Stimulated activated CD8-positive, alpha-beta memory T cell treated with anti-CD3 and anti-CD28 coated beads, Interleukin-4, amount 100 ng/mL, for 1 hour (primary cell): ENCODE measurements around the gene ACTL10.
"Not testable (repeated sequence)": the region's sequence is repeated elsewhere in the genome, so short reads cannot be mapped to it uniquely, and the experiment has no call there.

Source experiments
- DNase-seq, 2 donors: peaks; one replicate each; pipeline ENCODE4 v3.0.0-alpha.2; 2020; ENCODE audit warnings: low read depth in 2 of 2, low spot score in 1 of 2

ACTL10 gene

DNA sequence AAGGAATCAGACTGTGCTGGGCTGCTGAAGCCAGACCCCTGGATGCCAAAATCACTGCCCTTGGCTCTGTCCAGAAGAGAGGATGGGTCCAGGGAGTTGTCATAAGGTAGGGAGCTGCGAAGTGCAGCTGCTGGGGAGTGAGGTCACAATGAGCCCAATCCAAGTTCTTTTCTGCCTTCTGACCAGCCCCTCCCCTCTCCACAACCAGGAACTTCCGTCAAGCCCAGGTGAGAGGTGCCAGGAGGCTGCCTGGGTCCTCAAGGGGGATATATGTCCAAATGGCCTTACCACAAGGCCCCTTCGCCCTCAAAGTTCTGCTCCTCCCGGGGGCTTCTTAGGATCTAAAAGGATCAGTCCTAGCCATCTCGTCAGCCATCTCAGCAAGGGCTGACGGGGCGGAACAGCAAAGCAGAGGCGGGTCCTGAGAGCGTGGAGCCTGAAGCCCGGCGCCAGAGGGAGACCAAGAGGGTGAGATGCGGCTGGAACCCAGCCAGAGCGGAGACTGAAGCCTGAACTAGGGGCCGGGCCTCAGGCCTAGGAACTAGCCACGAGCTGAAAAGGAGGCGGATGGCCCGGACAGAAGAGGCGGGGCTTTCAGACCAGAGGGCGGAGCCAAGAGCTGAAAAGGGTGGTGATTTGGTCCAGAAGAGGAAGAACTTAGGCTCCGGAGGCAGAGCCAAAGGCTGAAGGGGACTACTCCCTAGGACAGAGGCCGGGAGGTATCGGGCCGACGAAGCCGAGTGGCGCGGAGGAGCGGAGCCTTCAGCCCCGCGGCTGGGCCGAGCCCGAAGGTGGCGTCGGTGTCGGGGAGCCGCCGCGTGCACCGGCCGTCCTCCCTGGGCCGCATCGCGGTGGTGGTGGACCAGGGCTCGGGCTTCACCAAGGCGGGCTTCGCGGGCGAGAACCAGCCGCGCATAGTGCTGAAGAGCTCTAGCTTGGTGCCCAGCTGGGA, at the start of gene ACTL10:
Gene ACTL10, plus strand, starts transcription at position 651 of the 952 bp plus-strand sequence. CDS start 555 bp downstream, outside the sequence.
- DNase-seq = peak; percentile 58 to 63

DNA sequence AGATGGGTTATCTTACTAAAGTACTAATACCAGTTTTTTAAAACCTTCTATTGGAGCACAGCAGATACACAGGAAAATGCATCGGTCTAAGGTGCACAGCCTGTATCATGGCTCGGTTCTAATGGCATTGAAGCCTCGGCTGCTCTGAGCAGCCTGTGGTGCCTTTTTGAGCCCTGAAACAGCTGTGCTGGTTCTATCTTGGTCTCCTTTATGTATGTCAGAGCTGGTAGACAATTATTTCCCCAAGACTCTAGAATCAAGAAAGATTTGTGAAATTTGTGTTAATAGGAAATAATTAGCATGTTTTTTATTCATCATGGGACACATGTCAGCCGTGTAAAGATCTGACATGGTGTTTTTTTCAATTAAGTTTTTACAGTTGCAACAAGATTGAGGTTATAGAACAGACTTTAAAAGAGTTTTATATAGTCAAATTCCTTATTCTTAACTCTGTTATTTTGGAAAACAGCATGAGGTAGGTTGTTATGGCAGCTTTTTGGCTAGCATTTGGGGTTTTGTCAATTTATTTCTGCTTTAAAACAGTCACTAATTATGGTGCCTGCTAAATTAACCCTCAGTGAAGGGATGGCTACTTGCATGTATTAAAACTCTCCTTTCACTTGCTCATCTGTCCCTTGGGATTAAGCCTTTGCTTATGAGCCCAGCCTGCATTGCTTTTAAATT, 44.9 kb upstream of the ACTL10 start:
- no peak for DNase-seq

DNA sequence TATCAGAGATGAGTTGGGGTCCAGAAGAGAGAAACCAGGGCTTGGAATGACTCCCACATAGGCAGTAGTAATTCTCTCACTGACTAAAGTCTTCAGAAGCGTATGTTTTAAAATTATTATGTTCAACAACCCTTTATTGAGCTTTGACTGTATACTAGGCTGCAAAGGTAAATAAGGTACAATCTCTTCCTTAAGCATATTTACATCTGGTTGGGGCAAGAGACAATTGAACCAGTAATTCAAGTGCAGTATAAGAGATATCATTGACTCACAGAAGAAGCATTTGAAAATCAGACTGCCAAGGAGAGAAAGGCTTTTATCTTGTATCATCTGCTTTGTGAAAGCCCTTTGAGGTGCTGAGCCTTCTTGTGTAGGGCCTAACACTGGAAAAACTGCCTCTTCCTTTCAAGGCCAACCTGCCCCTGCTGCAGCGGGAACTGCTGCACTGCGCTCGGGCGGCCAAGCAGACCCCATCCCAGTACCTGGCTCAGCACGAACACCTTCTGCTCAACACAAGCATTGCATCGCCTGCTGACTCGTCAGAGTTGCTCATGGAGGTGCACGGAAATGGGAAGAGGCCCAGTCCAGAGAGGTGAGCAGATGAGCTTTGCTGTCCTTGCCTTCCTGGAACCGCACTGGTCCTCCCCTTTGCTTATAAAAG, 43.9 kb upstream of the ACTL10 start:
- DNase-seq = no peak

DNA sequence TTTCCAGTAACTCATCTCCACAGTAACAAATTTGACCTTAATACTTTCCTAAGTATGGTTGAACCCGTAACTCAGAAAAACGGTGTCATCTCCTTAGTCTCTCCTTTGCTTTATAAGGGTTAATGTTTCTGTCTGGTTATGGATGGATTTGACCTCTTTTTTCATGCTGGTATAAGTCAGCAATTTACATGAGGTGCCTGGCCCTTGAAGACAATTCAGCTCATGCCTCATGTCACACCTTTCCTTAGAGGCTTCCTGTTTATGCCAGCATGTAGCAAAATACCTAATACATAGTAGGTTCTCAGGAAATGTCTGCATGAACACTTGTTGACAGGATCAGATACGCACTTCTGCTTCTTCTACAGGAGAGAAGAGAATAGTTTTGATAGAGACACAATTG, 42.3 kb upstream of the ACTL10 start:
- DNase-seq = no peak

DNA sequence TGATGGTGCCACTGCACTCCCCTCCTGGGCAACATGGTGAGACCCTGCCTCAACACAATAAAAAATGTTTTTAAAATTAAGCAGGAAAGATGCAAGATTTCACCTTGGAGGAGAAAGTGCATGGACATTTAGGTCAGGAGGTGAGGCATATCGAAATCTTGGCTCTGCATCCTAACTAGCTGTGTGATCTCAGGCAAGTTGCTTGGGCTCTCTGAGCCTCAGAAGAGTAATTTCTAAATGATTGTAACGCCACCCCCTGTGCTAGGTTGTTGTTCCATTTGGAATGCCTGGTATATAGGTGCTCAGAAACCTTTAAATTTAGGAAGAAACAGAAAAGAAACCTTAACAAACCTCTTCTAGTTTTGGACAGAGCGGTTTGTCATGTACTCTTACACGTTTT, 40.6 kb upstream of the ACTL10 start:
- no peak for DNase-seq

DNA sequence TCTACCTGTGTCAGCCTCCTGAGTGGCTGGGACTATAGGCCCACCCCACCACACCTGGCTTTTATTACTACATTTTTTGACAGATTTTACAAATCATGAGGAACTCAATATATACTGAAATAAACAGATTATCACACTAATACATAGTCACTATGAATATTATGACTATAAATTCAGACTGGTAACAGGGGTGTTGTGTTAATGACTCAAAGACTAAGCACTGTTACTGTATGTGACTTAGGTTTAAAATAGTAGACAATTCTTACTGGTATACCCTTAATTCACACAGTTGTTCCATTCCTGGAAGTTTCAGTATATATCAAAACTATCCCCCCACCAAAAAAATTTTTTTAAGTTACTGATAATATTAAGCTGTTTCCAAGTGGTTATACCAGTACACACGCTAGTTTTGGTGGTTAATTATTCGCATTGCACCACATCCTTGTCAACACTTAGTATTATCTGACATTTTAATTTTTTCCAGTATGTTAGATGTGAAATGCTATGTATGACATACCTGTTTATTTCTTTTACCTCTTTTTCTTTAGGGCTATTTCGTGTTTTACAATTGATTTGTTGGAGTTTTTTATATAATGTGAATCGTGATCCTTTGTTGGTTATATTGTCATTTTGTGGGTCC, 39.0 kb upstream of the ACTL10 start:
- no peak for DNase-seq

DNA sequence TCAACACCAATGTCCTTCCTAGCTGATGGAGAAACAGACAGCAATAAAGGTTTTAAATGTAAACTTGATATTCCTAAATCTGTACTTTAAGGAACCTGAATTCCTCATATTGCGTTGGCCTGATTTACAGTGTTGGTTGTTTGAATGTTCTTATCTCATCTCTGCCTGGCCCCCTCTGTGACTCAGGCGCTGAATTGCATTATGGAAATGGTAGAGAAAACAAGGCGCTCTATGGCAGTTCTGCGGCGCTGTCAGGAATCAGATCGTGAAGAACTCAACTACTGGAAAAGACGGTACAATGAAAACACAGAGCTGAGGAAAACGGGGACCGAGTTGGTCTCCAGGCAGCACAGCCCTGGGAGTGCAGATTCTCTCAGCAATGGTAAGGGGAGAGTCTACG, 37.2 kb upstream of the ACTL10 start:
- DNase-seq = no peak

DNA sequence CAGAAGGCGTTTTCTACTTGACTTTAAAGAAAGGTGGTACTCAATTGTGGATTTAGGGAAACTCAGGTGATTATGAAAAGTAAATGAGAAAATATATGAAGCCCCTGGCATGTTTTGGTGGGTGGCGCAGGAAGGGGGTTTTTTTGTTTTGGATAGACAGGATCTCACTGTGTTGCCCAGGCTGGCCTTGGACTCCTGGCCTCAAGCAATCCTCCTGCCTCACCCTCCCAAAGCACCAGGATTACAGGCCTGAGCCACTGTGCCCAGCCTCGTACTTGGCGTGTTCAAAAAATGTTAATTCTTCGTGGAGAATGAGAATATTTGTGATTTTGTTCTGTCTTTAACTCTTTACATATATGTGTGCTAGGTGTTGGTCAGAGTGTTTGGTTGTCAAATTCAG, 36.8 kb upstream of the ACTL10 start:
- DNase-seq = no peak

DNA sequence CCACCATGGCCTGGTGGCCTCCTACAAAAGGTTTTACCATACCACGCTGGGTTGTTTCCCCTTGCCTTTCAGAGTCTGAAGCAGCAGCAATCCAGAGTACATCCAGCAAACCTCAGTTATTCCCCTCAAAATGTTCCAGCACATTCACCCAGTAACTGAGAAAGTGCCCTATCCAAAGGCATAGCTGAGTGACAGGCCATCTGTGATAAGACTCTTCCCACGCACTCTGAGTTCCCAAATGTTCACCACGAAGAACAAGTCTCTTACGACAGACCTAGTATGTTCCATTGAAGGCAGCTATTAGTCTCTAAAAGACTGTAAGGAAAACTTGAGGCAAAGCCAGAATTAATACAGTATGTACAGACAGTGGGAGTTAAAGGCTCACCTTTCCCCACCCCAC, 36.2 kb upstream of the ACTL10 start:
- no peak for DNase-seq

DNA sequence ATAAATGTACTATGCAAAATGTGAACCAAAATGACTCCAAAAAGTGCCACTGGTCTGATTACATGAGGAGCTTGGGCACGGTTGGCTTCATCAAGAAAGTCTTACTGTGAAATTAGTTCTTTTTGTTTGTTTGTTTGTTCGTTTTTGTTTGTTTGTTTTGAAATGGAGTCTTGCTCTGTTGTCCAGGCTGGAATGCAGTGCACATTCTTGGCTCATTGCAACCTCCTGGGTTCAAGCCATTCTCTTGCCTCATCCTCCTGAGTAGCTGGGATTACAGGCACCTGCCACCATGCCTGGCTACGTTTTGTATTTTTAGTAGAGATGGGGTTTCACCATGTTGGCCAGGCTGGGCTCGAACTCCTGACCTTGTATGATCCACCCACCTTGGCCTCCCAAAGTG, 34.8 kb upstream of the ACTL10 start:
- not testable (repeated sequence) for DNase-seq

DNA sequence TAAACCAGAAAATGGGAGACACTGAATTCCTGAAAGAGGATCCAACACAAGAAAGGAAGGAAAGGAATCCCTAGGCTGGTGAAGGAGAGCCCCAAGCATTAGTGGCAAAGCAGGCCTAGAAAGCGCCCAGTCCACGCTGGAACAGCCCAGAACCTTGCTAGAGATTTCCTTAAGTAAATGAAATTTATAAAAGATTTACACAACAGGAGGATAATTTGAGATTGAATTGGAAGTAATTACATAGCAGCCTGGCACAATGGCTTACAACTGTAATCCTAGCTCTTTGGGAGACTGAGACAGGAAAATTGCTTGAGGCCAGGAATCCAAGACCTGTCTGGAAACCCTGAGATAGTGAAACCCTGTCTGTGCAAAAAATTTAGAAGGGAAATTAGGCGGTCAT, 31.4 kb upstream of the ACTL10 start:
- no peak for DNase-seq

DNA sequence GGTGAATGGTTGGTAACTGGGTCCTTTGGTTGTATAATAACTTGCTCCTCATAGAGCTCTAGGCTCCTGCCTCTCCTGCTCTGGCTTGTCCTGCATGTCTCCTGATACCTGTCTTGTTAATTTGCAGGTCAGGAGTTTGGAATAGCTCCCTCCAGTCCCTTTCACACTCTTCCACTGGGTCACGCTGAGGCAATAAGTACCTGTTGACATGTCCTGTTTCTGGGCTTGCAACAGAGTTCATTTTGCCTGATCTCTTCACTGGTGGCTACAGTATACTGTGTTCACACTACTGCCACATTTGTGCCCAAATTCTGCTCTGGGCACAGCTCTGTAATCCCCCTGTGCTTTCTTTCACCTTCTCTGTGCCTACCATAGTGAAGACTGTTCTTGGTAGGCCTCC, 30.0 kb upstream of the ACTL10 start:
- no peak for DNase-seq

DNA sequence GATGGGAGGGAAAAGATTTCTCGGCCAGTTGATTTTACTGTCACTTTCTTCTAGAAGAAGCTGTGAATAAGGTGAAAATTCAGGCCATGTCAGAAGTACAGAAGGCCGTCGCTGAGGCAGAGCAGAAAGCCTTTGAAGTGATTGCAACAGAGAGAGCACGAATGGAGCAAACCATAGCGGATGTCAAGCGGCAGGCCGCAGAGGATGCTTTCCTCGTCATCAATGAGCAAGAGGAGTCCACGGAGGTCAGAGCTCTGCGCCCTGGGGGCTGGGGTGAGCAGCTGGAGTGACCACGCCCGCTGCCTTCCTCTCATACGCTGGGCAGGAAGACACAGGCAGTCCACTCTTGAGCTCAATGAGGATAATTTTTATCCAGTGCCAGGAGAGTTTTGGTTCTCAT, 26.5 kb upstream of the ACTL10 start:
- no peak for DNase-seq

DNA sequence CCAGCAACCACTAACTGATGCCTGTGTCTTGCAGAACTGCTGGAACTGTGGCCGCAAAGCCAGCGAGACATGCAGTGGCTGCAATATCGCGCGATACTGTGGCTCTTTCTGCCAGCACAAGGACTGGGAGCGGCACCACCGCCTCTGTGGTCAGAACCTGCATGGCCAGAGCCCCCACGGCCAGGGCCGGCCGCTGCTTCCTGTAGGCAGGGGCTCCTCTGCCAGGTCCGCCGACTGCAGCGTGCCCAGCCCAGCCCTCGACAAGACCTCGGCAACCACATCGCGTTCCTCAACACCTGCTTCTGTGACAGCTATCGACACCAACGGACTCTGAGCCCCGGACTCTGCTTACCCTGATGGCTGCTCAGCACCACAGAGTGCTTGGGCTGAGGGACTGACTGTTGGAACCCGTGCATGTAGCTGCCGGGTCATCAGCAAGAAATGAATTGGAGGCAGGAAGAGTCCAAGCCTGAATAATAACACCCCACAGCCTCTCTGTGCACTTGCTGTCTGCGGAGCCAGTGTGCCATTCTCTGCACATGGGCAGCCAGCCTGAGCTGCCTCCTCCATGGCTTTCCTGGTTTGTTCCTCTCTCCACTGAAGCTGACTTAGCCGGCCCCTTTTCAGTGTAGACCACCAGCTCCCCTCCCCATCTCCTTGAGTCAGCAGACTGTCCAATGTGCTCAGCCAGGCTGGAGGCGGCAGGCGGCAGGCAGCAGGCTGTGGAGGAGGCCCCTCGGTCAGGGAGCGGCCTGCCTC, 22.3 kb upstream of the ACTL10 start:
- no peak for DNase-seq

DNA sequence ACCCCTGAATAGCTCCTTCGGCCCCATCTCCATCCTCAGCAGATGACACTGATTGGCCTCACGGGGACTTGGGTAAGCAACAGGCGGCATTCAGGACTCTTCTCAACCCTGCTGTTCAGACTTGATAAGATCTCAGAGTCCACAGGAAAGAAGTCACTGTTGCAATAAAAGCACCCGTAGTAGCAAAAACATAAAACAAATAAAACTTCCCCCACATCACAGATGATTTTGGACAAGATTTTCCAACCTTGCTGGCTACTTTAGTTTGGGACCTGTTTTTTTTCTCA, 21.7 kb upstream of the ACTL10 start:
- no peak for DNase-seq

DNA sequence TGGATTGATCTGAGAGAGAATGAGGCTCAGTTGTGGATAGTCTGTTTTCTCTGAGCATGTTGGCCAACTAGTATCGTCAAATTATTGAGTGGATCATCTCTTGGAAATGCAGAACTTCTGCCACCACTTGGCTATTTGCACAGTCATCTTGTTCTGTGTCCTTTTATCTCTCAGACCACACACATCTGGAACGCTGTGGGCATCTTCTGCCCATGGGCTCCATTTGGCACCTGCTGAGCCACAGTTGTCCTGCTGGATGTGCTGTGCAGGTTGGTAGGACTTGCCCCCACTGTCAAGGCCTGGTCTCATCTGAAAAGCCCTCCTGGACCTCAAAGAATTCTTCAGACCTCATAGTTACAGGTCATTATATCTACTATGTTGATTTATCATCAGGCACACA, 21.3 kb upstream of the ACTL10 start:
- no peak for DNase-seq

DNA sequence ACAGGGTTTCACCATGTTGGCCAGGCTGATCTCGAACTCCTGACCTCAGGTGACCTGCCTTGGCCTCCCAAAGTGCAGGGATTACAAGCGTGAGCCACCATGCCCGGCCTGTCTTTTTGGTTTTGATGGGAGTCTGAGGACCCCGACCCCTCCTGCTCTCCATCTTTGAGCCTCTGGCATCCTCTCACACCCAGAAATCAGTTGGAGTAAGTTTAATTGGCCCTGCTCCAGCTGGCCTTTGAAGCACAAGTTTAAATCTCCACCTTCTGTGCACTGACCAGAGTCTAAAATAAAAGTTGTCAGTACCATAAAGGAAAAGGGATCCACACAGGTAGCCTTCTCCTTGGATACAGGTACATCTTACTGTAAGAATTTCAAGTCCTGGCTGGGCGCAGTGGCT, 20.6 kb upstream of the ACTL10 start:
- DNase-seq = no peak

DNA sequence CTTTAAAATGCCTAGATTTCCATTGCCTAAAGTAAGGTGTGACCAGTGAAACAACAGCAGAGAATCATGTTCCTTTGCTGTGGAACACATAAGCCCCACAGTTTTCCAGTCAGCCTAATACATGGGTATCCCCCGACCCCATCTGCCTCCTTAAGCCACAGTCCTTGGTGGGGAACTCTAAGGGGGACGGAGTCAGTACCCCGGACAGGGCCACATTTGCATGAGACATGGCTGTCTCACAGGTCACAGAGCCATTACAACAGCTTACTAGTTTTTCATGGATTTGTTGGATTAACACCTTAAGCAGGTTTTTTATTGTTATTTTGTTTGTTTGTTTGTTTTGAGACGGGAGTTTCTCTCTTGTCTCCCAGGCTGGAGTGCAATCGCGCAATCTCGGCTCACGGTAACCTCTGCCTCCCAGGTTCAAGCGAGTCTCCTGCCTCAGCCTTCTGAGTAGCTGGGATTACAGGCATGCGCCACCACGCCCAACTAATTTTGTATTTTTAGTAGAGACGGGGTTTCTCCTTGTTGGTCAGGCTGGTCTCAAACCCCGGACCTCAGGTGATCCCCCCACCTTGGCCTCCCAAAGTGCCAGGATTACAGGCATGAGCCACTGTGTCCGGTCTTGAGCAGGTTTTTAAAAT, 19.7 kb upstream of the ACTL10 start:
- DNase-seq = not testable (repeated sequence)

DNA sequence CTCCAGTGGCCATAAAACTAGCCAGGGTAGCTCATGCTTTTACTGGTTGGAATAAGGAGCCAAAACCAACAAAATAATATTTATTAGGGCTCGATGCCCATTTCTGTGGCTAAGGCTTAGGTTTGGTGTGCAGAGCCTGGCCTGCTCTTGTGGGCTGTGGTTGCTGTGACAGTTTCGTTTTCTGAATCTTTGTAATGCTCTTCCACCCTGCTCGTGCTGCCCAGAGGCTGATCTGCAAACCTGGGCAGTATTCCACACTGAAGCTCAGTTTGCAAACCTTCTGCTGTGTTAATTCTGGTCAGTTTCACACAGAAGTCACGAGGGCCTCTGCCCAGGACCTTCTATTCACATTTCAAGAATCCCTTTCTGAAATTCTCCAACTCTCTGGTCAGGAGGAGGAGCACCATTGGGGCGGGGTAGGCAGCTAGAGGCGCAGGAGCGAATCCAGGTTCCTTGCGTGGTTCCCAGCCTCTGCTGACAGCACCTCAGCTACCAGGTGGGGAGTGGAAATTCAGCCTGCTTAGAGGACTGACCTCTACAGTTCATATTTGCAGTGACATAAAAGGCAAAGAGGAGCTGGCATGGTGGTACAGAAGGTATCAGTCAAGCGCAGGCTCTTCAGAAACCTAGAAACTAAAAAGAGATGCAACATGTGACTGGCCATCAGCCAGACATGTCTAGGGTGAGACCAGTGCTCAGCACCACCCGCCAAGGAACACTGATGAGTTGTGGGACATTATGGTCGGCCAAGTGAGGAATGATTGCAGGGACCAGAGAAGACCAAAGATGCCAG, 18.9 kb upstream of the ACTL10 start:
- no peak for DNase-seq
